DND-41 (cell line): ENCODE measurements around the gene ACO2.
"Not testable (repeated sequence)": the region's sequence is repeated elsewhere in the genome, so short reads cannot be mapped to it uniquely, and the experiment has no call there.

ENCODE experiments used
- EZH2 ChIP-seq: IDR thresholded peaks from 3 replicates; pipeline ENCODE4 v1.6.1; 2012; ENCODE audit warnings: borderline replicate concordance, low read depth, mild to moderate bottlenecking, moderate library complexity, low read length, inconsistent platforms; ENCODE audit not compliant: severe bottlenecking
- TF ChIP-seq, protein P1 (sequence below): IDR thresholded peaks from 2 replicates; pipeline ENCODE4 v1.5.1; 2012; ENCODE audit warnings: borderline replicate concordance, low read length, moderate library complexity, mild to moderate bottlenecking; ENCODE audit not compliant: poor library complexity, severe bottlenecking; ENCODE audit errors: extremely low read depth

GRCh38 chr22:41572305-41572704 is 103.4 kb downstream of the ACO2 start:
- TF ChIP-seq, protein P1, sequence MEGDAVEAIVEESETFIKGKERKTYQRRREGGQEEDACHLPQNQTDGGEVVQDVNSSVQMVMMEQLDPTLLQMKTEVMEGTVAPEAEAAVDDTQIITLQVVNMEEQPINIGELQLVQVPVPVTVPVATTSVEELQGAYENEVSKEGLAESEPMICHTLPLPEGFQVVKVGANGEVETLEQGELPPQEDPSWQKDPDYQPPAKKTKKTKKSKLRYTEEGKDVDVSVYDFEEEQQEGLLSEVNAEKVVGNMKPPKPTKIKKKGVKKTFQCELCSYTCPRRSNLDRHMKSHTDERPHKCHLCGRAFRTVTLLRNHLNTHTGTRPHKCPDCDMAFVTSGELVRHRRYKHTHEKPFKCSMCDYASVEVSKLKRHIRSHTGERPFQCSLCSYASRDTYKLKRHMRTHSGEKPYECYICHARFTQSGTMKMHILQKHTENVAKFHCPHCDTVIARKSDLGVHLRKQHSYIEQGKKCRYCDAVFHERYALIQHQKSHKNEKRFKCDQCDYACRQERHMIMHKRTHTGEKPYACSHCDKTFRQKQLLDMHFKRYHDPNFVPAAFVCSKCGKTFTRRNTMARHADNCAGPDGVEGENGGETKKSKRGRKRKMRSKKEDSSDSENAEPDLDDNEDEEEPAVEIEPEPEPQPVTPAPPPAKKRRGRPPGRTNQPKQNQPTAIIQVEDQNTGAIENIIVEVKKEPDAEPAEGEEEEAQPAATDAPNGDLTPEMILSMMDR, result not testable (repeated sequence)
- TF ChIP-seq EZH2, result not testable (repeated sequence)
